CD4-positive, alpha-beta T cell (primary cell): ENCODE data around the gene SYCP2. TPM values are rescaled to one million over a fixed set of nuclear protein-coding genes. Genes with fewer than 3 reads are reported as not detected.

Experiments used
- ATAC-seq: fragments of 200-7000 bp; cut with Tn5 transposase; one replicate; pipeline ENCODE4 v1.10.0; 2022; ENCODE audit warnings: mild to moderate bottlenecking; ENCODE audit not compliant: poor library complexity
- CTCF ChIA-PET: fragments of 350-600 bp; sonication (Branson Sonifier 250); formaldehyde crosslinking; loops from one replicate; lab custom pipeline; 2021; ENCODE audit warnings: antibody characterized with exemption, inconsistent platforms; lab: Charles Lee
- POLR2A ChIA-PET: fragments of 350-600 bp; sonication (Branson Sonifier 250); formaldehyde crosslinking; loops from one replicate; lab custom pipeline; 2021; ENCODE audit warnings: antibody characterized with exemption, inconsistent platforms; lab: Charles Lee
- DNase-seq, 14 experiments: peaks; one replicate each; pipeline ENCODE4 v3.0.0-alpha.2; 2013 to 2020; ENCODE audit warnings: mixed read lengths in 2 of 14
- H3K27ac ChIP-seq, 2 donors: one replicate each; pipeline versions ENCODE4 v1.5.1 to v1.7.0; 2013; ENCODE audit warnings: low read length in 2 of 2, low read depth in 1 of 2, mild to moderate bottlenecking in 1 of 2
- H3K27me3 ChIP-seq, 2 experiments: 1 replicate in 1 of 2; 2 replicates in 1 of 2; pipeline versions ENCODE4 v1.6.1 to v1.7.0; 2013; ENCODE audit warnings: low read length in 2 of 2, control low read depth in 1 of 2, mild to moderate bottlenecking in 1 of 2, moderate library complexity in 1 of 2; ENCODE audit not compliant: insufficient read depth in 2 of 2, control insufficient read depth in 1 of 2
- H3K36me3 ChIP-seq: one replicate; pipeline ENCODE4 v1.6.1; 2013; ENCODE audit warnings: low read length, control low read depth; ENCODE audit not compliant: insufficient read depth
- H3K4me1 ChIP-seq: one replicate; pipeline ENCODE4 v1.6.1; 2013; ENCODE audit warnings: low read length, control low read depth; ENCODE audit not compliant: insufficient read depth
- H3K4me3 ChIP-seq: one replicate; pipeline ENCODE4 v1.5.1; 2013; ENCODE audit warnings: mild to moderate bottlenecking, low read length, moderate library complexity
- H3K9me3 ChIP-seq, 2 experiments: 1 replicate in 1 of 2; 2 replicates in 1 of 2; pipeline versions ENCODE4 v1.6.1 to v1.7.0; 2013; ENCODE audit warnings: low read length in 2 of 2, mild to moderate bottlenecking in 2 of 2, control low read depth in 1 of 2, moderate library complexity in 1 of 2; ENCODE audit not compliant: control insufficient read depth in 1 of 2, insufficient read depth in 1 of 2
- H3K27ac Mint-ChIP-seq: one replicate; pipeline ENCODE4 v1.8.0; 2020; ENCODE audit warnings: mixed read lengths
- H3K27me3 Mint-ChIP-seq: one replicate; pipeline ENCODE4 v1.8.0; 2021; ENCODE audit warnings: mixed read lengths
- H3K36me3 Mint-ChIP-seq: one replicate; pipeline ENCODE4 v1.8.0; 2021; ENCODE audit warnings: low read depth, mixed read lengths
- H3K4me1 Mint-ChIP-seq: one replicate; pipeline ENCODE4 v1.8.0; 2021; ENCODE audit warnings: low read depth, mixed read lengths
- H3K4me3 Mint-ChIP-seq: one replicate; pipeline ENCODE4 v1.8.0; 2020; ENCODE audit warnings: mild to moderate bottlenecking, mixed read lengths
- H3K9me3 Mint-ChIP-seq: one replicate; pipeline ENCODE4 v1.8.0; 2020; ENCODE audit warnings: mixed read lengths
- CTCF ChIP-seq: fragments of 200-600 bp; IDR thresholded peaks from one replicate; pipeline ENCODE4 v1.8.0; 2022; ENCODE audit warnings: antibody characterized with exemption, mild to moderate bottlenecking
- intact Hi-C, 2 experiments: fragments of 100-400 bp; cut with DNase I in 1 of 2; cut with micrococcal nuclease in 1 of 2; formaldehyde crosslinking; loops; one replicate each; pipeline versions ENCODE4 v1.15.1 to v1.9.0; 2023 to 2025; cut with DNase I, micrococcal nuclease
- total RNA-seq, 174 experiments: library from RNA in 2 of 174; stranded (reverse) in 2 of 174; gene quantifications; one replicate each; pipeline ENCODE4 v1.2.3 and lab custom pipeline; 2021 to 2026

SYCP2 gene
- total RNA-seq, 2 experiments from 2014 or later, result 4.4 to 4.6 TPM

DNA sequence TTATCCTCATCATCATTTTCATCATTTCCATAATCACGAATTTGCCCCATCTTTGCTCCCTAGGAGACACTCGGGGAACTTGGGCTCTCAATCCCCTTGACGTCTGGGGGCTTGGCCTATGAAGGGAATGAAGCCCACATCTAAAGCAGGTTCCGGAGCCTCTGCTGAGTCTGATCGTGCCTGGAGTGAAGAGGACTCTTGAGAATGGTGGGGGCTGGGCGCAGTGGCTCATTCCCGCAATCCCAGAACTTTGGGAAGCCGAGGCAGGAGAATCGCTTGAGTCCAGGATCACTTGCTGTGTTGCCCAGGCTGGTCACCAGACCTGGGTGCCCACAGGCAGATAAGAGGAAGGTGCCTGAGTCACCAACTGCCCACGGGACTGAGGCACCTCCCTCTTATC lies 114.5 kb downstream of the SYCP2 start:
- Histone ChIP-seq H3K27ac (no peak overlapping the region), H3K4me3 (no peak overlapping the region), H3K9me3 (peaks cover 0 to 4% of the 10 kb centered on the region in 2 experiments), H3K4me1 (no peaks in the 10 kb centered on the region), H3K36me3 (no peaks in the 10 kb centered on the region), H3K27me3 (peaks cover 0 to 6% of the 10 kb centered on the region in 2 experiments)
- H3K36me3 Mint-ChIP-seq, result no peaks in the 10 kb centered on the region
- no peaks in the 10 kb centered on the region for H3K9me3 Mint-ChIP-seq
- CTCF ChIA-PET, result no interaction called here
- no peak overlapping the region for H3K27ac Mint-ChIP-seq
- no peak overlapping the region for H3K4me3 Mint-ChIP-seq
- intact Hi-C loops, result no loop called here
- H3K27me3 Mint-ChIP-seq, result no peaks in the 10 kb centered on the region
- no peak for ATAC-seq
- POLR2A ChIA-PET, result no interaction called here
- H3K4me1 Mint-ChIP-seq, result no peaks in the 10 kb centered on the region
- TF ChIP-seq CTCF, result no peak
- DNase-seq, result no peak

GRCh38 chr20:59817846-59818615 lies 115.4 kb downstream of the SYCP2 start:
- Mint-ChIP-seq H3K36me3 (no peaks in the 10 kb centered on the region), H3K9me3 (no peaks in the 10 kb centered on the region), H3K4me3 (no peak overlapping the region), H3K27ac (no peak overlapping the region), H3K27me3 (no peaks in the 10 kb centered on the region), H3K4me1 (no peaks in the 10 kb centered on the region)
- Histone ChIP-seq H3K36me3 (no peaks in the 10 kb centered on the region), H3K4me3 (no peak overlapping the region), H3K9me3 (peaks cover 0 to 4% of the 10 kb centered on the region in 2 experiments), H3K27me3 (peaks cover 0 to 6% of the 10 kb centered on the region in 2 experiments), H3K4me1 (no peaks in the 10 kb centered on the region), H3K27ac (no peak overlapping the region)
- DNase-seq, result no peak
- ATAC-seq, result no peak
- intact Hi-C loops, result no loop called here
- no peak for TF ChIP-seq CTCF
- CTCF ChIA-PET, result no interaction called here
- POLR2A ChIA-PET, result no interaction called here

- intact Hi-C loops, result no loop called here
- ChIA-PET CTCF (no interaction called here), POLR2A (no interaction called here)
- Mint-ChIP-seq H3K36me3 (no peaks in the 10 kb centered on the region), H3K9me3 (no peaks in the 10 kb centered on the region), H3K27me3 (no peaks in the 10 kb centered on the region), H3K4me3 (no peak overlapping the region), H3K4me1 (no peaks in the 10 kb centered on the region), H3K27ac (no peak overlapping the region)
- H3K36me3 ChIP-seq, result no peaks in the 10 kb centered on the region
- H3K27ac ChIP-seq, result no peak overlapping the region
- no peak for DNase-seq
- H3K4me1 ChIP-seq, result no peaks in the 10 kb centered on the region
- H3K9me3 ChIP-seq, result peaks cover 0 to 4% of the 10 kb centered on the region in 2 experiments
- no peak for TF ChIP-seq CTCF
- no peak overlapping the region for H3K4me3 ChIP-seq
- ATAC-seq, result no peak
- peaks cover 0 to 6% of the 10 kb centered on the region in 2 experiments for H3K27me3 ChIP-seq
These were observed 116.0 kb downstream of the SYCP2 start for GRCh38 chr20:59817406-59817805.
